Thymus (tissue), 11 donors: Measurements from ENCODE around the gene FBXO45. TPM values are rescaled to one million over a fixed set of nuclear protein-coding genes. Genes with fewer than 3 reads are reported as not detected.
"Not testable (repeated sequence)": the region's sequence is repeated elsewhere in the genome, so short reads cannot be mapped to it uniquely, and the experiment has no call there.

Source experiments
- DNase-seq, 9 donors: peaks; one replicate each; pipeline ENCODE4 v3.0.0-alpha.2; 2013; ENCODE audit warnings: low spot score in 9 of 9, low read depth in 6 of 9, missing footprints in 1 of 9
- H3K27ac ChIP-seq, 2 donors: one replicate each; pipeline ENCODE4 v1.5.1; 2013; ENCODE audit warnings: control low read depth in 1 of 2, low read depth in 1 of 2, low read length in 1 of 2, mild to moderate bottlenecking in 1 of 2, moderate library complexity in 1 of 2
- H3K27me3 ChIP-seq, 2 donors: one replicate each; pipeline ENCODE4 v1.5.1; 2013; ENCODE audit warnings: low read length in 1 of 2; ENCODE audit not compliant: control insufficient read depth in 2 of 2, insufficient read depth in 1 of 2
- H3K36me3 ChIP-seq, 2 donors: one replicate each; pipeline ENCODE4 v1.5.1; 2013; ENCODE audit warnings: low read length in 1 of 2, mild to moderate bottlenecking in 1 of 2, moderate library complexity in 1 of 2; ENCODE audit not compliant: control insufficient read depth in 2 of 2, insufficient read depth in 2 of 2
- H3K4me1 ChIP-seq, 2 donors: one replicate each; pipeline ENCODE4 v1.5.1; 2013; ENCODE audit warnings: low read length in 2 of 2; ENCODE audit not compliant: control insufficient read depth in 2 of 2, insufficient read depth in 2 of 2
- H3K4me3 ChIP-seq, 2 donors: one replicate each; pipeline ENCODE4 v1.5.1; 2013; ENCODE audit warnings: low read length in 2 of 2, control low read depth in 1 of 2, mild to moderate bottlenecking in 1 of 2
- H3K9me3 ChIP-seq, 2 donors: one replicate each; pipeline ENCODE4 v1.5.1; 2013; ENCODE audit warnings: low read length in 1 of 2, mild to moderate bottlenecking in 1 of 2; ENCODE audit not compliant: control insufficient read depth in 2 of 2, insufficient read depth in 1 of 2
- WGBS: extraction: QIAGEN DNeasy Blood & Tissue Kit; methylation state at CpG from one replicate; pipeline ENCODE4 v1.1.7; 2013; 5-methylcytosine and 5-hydroxymethylcytosine counted together
- polyA plus RNA-seq: library from polyadenylated mRNA; stranded (reverse); fragments of 200-250 nt; gene quantifications from one replicate; pipeline ENCODE4 v1.2.3, GENCODE V29; 2013
- total RNA-seq: library from RNA; stranded (reverse); fragments of 120-200 nt; gene quantifications from one replicate; pipeline ENCODE4 v1.2.4, GENCODE V29; 2013
- donor health status: healthy.

The FBXO45 gene
- total and polyA plus RNA-seq, 2 donors: 7.0 to 9.9 TPM

DNA sequence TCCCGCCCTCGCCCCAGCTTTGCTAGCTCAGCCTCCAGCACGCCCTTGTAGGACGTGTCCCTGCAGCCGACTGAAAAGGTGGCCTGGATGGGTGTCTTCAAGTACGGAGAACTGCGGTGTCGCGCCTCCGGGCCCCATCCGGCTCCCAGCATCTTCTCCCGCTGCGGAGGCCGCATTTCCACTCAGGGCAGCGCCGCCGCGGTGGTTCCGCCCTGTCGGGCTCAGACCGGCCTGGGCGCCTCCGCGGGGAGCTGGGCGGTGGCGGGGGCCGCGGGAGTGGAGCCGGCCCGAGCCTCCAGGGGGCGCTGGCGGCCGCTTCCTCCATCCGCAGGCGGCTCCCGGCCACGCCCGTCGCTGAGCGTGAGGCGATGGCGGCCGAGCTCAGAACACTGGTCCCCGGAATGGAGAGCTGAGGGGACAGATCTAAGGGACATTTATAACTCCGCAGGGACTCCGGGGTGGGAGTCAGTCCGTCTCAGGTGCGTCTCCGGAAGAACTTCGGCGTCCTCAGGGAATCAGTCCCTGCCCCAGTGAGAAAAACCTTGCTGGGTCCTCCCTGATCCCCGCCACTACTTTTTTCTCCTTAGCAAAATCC is 39.7 kb upstream of the FBXO45 start:
- no peaks in the 10 kb centered on the region for H3K9me3 ChIP-seq
- H3K27me3 ChIP-seq: peaks cover 0 to 3% of the 10 kb centered on the region in 2 donors
- 4% methylated on average over 52 of the region's 52 CpGs for WGBS
- peak in 7 of 9 donors; percentile 23 to 84 (median 58) for DNase-seq
- no peaks in the 10 kb centered on the region for H3K36me3 ChIP-seq
- H3K4me1 ChIP-seq: peaks cover 0 to 19% of the 10 kb centered on the region in 2 donors
- no peak overlapping the region for H3K27ac ChIP-seq
- H3K4me3 ChIP-seq: peak overlapping the region; percentile 49 to 57

DNA sequence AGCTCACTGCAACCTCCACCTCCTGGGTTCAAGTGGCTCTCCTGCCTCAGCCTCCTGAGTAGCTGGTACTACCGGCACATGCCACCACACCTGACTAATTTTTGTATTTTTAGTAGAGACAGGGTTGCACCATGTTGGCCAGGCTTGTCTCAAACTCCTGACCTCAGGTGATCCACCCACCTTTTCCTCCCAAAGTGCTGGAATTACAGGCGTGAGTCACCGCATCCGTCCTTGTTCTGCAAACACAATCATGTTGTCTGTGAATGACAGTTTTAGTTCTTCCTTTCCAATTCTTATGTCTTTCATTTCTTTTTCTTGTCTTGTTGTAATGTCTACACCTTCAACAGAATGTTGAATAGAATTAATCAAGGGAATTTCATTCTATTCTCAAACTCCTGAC is 37.0 kb upstream of the FBXO45 start:
- H3K27ac ChIP-seq: no peak overlapping the region
- no peaks in the 10 kb centered on the region for H3K9me3 ChIP-seq
- H3K4me1 ChIP-seq: peaks cover 0 to 19% of the 10 kb centered on the region in 2 donors
- H3K4me3 ChIP-seq: no peak overlapping the region
- H3K27me3 ChIP-seq: peaks cover 0 to 3% of the 10 kb centered on the region in 2 donors
- 99% methylated on average over 4 of the region's 4 CpGs for whole genome bisulfite sequencing
- H3K36me3 ChIP-seq: no peaks in the 10 kb centered on the region
- DNase-seq: no peak

DNA sequence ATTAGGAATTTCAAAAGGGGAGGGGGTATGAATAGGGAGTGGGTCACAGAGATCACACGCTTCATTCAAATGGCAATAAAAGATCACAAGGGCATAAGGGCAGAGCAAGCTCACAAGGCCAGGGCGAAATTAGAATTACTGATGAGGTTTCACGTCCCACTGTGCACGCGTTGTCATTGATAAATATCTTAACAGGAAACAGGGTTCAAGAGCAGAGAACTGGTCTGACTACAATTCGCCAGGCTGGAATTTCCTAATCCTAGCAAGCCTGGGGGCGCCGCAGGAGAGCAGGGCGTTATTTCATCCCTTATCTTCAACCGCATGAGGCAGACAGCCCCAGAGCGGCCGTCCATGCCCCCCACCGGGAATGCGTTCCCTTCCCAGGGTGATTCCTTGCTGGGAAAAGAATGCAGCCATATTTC is 35.2 kb upstream of the FBXO45 start:
- Histone ChIP-seq H3K27ac (no peak overlapping the region), H3K36me3 (no peaks in the 10 kb centered on the region), H3K4me1 (peaks cover 0 to 9% of the 10 kb centered on the region in 2 donors), H3K4me3 (no peak overlapping the region), H3K27me3 (peaks cover 0 to 3% of the 10 kb centered on the region in 2 donors), H3K9me3 (no peaks in the 10 kb centered on the region)
- WGBS: 81% methylated on average over 14 of the region's 14 CpGs
- DNase-seq: no peak

DNA sequence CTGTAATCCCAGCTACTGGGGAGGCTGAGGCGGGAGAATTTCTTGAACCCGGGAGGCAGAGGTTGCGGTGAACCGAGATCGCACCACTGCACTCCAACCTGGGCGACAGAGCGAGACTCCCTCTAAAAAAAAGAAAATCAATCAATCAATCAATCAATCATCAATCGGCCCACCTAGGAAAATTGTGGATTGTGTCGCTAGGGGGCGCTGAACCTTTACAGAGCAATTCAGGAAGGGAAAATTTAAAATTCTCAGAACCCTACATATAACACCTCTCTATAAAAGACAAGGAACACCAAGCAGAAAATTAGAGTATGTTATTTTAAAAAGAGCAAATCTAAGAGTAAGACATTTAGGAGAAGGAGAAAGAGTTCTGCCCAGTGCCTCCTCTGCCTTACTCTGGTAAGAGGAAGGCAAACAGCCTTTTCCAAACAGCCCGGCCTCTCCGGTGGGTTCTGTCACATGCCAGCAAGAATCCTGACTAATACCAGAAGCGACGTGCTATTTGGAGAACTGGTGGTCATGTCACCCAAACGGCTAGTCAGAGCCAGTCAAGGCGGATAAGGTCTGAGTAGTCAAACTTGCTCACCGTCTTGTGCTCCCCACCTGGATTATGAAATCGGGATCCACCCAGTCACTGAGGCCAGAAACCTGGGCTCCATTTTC is 31.0 kb upstream of the FBXO45 start:
- Histone ChIP-seq H3K27ac (no peak overlapping the region), H3K36me3 (no peaks in the 10 kb centered on the region), H3K4me3 (no peak overlapping the region), H3K27me3 (no peaks in the 10 kb centered on the region), H3K4me1 (no peaks in the 10 kb centered on the region), H3K9me3 (no peaks in the 10 kb centered on the region)
- peak in 4 of 9 donors; percentile 31 to 57 (median 42) for DNase-seq
- 52% methylated on average over 18 of the region's 18 CpGs for WGBS

DNA sequence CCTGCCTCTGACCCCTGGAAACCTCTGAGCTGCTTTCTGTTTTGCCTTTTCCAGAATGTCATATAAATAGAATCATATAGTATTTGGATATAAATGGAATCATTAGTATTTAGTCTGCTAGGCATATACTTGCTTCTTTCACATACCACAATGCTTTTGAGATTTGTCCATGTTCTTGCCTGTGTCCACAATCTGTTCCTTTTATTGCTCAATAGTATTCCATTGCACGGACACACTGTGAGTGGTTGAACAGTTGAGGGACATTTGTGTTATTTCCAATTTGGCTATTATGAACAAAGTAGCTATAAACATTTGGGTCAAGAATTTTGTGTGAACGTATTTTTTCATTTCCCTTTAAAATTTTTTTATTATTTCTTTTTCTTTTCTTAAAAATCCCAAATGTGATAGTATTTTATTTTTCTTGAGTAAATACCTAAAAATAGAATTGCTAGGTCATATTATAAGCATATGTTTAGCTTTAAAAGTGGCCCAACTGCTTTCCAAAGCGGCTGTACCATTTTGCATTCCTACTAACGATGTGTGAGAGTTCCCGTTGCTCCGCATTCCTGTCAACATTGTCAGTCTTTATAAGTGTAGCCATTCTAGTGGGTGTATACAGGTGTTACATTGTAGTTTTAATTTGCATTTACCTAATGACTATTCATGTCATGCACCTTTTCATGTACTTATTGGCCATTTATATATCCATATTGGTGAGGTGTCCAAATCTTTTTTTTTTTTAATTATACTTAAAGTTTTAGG is 26.6 kb upstream of the FBXO45 start:
- no peak overlapping the region for H3K27ac ChIP-seq
- H3K4me3 ChIP-seq: no peak overlapping the region
- no peaks in the 10 kb centered on the region for H3K27me3 ChIP-seq
- DNase-seq: no peak
- 98% methylated on average over 6 of the region's 6 CpGs for WGBS
- no peaks in the 10 kb centered on the region for H3K4me1 ChIP-seq
- no peaks in the 10 kb centered on the region for H3K36me3 ChIP-seq
- H3K9me3 ChIP-seq: no peaks in the 10 kb centered on the region

DNA sequence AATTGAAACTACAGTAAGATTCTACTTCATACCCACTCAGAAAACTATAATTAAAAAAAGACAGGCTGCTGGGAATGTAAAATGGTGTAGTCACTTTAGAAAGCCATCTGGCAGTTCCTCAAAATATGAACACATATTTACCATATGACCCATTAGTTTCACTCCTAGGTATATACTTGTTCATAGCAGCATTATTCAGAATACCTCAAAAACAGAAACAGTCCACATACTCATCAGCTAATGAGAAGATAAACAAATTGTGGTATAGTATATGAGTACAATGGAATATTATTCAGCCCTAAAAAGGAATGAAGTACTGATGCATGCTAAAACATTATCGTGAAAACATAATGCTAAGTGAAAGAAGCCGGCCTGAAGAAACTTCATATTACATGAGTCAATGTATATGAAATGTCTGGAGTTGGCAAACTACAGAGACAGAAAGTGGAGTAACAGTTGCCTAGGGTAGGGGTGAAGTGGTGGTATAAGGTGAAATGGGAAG is 23.9 kb upstream of the FBXO45 start:
- DNase-seq: no peak
- Histone ChIP-seq H3K36me3 (no peaks in the 10 kb centered on the region), H3K4me1 (no peaks in the 10 kb centered on the region), H3K27me3 (no peaks in the 10 kb centered on the region), H3K27ac (no peak overlapping the region), H3K9me3 (peaks cover 0 to 6% of the 10 kb centered on the region in 2 donors), H3K4me3 (no peak overlapping the region)
- 98% methylated on average over 2 of the region's 2 CpGs for WGBS

DNA sequence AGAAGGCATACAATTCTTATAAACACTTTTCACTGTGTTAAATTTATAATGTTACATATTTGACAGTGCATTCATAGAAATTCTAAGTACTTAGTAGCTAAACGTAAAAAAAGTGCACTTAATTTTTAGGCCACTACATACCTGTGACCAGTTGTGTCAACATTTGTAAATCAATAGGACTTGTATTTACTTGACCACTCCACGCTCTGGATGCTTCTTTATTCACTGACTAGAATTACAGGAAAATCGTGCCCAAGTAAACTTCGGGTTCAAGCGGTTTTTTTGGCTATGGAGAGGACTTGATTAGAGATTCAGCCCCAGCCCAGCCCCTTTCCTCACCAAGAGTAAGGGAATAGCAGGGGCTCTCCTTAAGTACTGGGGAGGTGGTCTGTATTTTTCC is 21.9 kb upstream of the FBXO45 start:
- H3K27me3 ChIP-seq: no peaks in the 10 kb centered on the region
- H3K27ac ChIP-seq: no peak overlapping the region
- no peak overlapping the region for H3K4me3 ChIP-seq
- 95% methylated on average over 5 of the region's 5 CpGs for WGBS
- no peaks in the 10 kb centered on the region for H3K36me3 ChIP-seq
- no peaks in the 10 kb centered on the region for H3K4me1 ChIP-seq
- no peak for DNase-seq
- peaks cover 0 to 8% of the 10 kb centered on the region in 2 donors for H3K9me3 ChIP-seq

DNA sequence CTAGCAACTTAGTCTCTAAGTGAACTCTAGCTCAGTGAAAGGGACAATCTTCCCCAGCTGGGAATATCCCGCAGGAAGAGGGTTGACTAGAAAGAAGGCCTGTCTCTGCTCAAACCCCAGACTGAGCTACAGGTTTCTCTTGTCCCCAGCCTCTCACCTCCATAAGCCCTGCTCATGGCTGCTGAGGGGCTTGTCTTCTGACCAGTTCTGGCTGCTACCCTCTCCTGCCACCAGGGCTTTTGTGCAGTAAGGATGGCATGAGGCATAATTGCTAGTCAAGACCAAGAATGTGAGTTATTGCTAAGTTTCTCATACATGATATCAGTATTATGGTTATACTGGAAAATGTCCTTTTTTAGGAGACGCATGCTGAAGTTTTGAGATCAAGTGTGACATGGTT is 21.4 kb upstream of the FBXO45 start:
- WGBS: 100% methylated on average over 2 of the region's 2 CpGs
- Histone ChIP-seq H3K4me1 (no peaks in the 10 kb centered on the region), H3K27ac (no peak overlapping the region), H3K4me3 (no peak overlapping the region), H3K27me3 (no peaks in the 10 kb centered on the region), H3K36me3 (no peaks in the 10 kb centered on the region), H3K9me3 (peaks cover 0 to 8% of the 10 kb centered on the region in 2 donors)
- no peak for DNase-seq

DNA sequence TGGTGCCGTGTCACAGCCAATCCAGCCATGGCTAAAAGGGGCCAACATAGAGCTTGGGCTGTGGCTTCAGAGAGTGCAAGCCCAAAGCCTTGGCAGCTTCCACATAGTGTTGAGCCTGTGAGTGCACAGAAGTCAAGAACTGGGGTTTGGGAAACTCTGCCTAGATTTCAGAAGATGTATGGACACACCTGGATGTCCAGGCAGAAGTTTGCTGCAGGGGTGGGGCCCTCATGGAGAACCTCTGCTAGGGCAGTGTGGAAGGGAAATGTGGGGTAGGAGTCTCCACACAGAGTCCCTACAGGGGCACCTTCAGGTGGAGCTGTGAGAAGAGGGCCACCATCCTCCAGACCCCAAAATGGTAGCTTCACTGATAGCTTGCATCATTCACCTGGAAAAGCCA is 19.1 kb upstream of the FBXO45 start:
- not testable (repeated sequence) for H3K27me3 ChIP-seq, H3K4me1 ChIP-seq
- 97% methylated on average over 1 of the region's 1 CpG for WGBS

More for the DNA sequence above, 19.1 kb upstream of the FBXO45 start:
- not testable (repeated sequence) for DNase-seq, H3K36me3 ChIP-seq, H3K4me3 ChIP-seq, H3K27ac ChIP-seq, H3K9me3 ChIP-seq
